ENCODE results near the gene CHPF.

DNA sequence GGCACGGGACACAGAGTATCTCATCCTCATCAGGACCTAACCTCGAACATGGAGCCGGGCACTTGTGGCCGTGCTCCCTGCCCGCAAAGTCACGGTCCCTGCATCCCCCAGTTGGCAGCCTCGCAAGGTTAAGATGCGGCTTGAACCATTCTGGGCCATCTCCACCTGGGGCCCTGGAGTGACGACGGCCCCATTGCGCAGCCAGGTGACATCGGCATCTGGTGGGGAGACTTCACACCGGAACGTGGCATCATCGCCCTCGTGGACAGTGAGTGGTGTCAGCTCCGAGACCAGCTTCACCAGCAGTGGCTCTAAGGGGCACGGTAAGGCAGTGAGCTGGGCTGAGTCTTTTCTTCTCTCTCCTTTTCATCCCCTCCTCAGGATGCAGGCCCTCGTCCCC is 12.8 kb upstream of the CHPF start:
- TF ChIP-seq, protein P1, sequence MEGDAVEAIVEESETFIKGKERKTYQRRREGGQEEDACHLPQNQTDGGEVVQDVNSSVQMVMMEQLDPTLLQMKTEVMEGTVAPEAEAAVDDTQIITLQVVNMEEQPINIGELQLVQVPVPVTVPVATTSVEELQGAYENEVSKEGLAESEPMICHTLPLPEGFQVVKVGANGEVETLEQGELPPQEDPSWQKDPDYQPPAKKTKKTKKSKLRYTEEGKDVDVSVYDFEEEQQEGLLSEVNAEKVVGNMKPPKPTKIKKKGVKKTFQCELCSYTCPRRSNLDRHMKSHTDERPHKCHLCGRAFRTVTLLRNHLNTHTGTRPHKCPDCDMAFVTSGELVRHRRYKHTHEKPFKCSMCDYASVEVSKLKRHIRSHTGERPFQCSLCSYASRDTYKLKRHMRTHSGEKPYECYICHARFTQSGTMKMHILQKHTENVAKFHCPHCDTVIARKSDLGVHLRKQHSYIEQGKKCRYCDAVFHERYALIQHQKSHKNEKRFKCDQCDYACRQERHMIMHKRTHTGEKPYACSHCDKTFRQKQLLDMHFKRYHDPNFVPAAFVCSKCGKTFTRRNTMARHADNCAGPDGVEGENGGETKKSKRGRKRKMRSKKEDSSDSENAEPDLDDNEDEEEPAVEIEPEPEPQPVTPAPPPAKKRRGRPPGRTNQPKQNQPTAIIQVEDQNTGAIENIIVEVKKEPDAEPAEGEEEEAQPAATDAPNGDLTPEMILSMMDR (IDR thresholded peaks at IDR 0.05): no peak
- TF ChIP-seq POLR2AphosphoS5 (IDR thresholded peaks at IDR 0.05; ENCODE audit: low read depth, low read length) (no peak), TCF7L2 (IDR thresholded peaks at IDR 0.05; ENCODE audit: low read depth, low read length) (no peak), SIN3A (IDR thresholded peaks at IDR 0.05; ENCODE audit: borderline replicate concordance, insufficient read depth, low read depth, low read length) (no peak)
- TF ChIP-seq, protein P2, sequence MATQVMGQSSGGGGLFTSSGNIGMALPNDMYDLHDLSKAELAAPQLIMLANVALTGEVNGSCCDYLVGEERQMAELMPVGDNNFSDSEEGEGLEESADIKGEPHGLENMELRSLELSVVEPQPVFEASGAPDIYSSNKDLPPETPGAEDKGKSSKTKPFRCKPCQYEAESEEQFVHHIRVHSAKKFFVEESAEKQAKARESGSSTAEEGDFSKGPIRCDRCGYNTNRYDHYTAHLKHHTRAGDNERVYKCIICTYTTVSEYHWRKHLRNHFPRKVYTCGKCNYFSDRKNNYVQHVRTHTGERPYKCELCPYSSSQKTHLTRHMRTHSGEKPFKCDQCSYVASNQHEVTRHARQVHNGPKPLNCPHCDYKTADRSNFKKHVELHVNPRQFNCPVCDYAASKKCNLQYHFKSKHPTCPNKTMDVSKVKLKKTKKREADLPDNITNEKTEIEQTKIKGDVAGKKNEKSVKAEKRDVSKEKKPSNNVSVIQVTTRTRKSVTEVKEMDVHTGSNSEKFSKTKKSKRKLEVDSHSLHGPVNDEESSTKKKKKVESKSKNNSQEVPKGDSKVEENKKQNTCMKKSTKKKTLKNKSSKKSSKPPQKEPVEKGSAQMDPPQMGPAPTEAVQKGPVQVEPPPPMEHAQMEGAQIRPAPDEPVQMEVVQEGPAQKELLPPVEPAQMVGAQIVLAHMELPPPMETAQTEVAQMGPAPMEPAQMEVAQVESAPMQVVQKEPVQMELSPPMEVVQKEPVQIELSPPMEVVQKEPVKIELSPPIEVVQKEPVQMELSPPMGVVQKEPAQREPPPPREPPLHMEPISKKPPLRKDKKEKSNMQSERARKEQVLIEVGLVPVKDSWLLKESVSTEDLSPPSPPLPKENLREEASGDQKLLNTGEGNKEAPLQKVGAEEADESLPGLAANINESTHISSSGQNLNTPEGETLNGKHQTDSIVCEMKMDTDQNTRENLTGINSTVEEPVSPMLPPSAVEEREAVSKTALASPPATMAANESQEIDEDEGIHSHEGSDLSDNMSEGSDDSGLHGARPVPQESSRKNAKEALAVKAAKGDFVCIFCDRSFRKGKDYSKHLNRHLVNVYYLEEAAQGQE (IDR thresholded peaks at IDR 0.05; ENCODE audit: insufficient read depth in 1 of 2, low read depth in 2 of 2, low read length in 1 of 2): no peak

All from Panc1 (cell line).